ENCODE results near the gene TMA7. TPM values are rescaled to one million over a fixed set of nuclear protein-coding genes. Genes with fewer than 3 reads are reported as not detected.

The TMA7 gene
- total and polyA plus RNA-seq, 2 of the 13 experiments (the other 11 are each of a cell fraction or from before 2014, with no cell fraction given), result 100 to 486 TPM

- Histone ChIP-seq H3K4me2 (ENCODE audit: low read depth, low read length) (no peak overlapping the region), H3K27me3 (ENCODE audit: control insufficient read depth in 1 of 2, insufficient read depth in 2 of 2, low read length in 2 of 2) (no peaks in the 10 kb centered on the region), H3K79me2 (ENCODE audit: insufficient read depth, low read length) (no peaks in the 10 kb centered on the region), H4K20me1 (ENCODE audit: insufficient read depth, low read length) (peaks cover 16% of the 10 kb centered on the region; the same call in 1 of the 2 replicates), H3K9ac (ENCODE audit: insufficient read depth, low read depth, low read length) (no peak overlapping the region), H3K4me3 (replicated peaks in 1 of 3; ENCODE audit: insufficient read depth in 1 of 3, low read depth in 2 of 3, low read length in 3 of 3) (no peak overlapping the region), H3K27ac (ENCODE audit: extremely low read length, insufficient read depth, low read length) (no peak overlapping the region), H2AFZ (ENCODE audit: low read length) (no peak overlapping the region), H3K9me3 (ENCODE audit: low read length) (no peaks in the 10 kb centered on the region), H3K4me1 (ENCODE audit: insufficient read depth, low read length) (no peaks in the 10 kb centered on the region), H3K36me3 (replicated peaks in 1 of 2; ENCODE audit: control insufficient read depth in 1 of 2, insufficient read depth in 2 of 2, low read length in 2 of 2) (peaks cover 86 to 100% of the 10 kb centered on the region in 2 experiments)
- in situ Hi-C loops (cut with HindIII; ENCODE audit: extremely low pct_ligation_motif_present, low pct_unique_long_range_greater_than_20kb), result no loop called here
- CTCF ChIA-PET (ENCODE audit: low intra/inter-chr PET ratio, low total read pairs), result no interaction called here
- intact Hi-C loops (cut with micrococcal nuclease; ENCODE audit: unreplicated experiment), result no loop called here
- BruUV-seq (replicated peaks), result no TSS peak
- ATAC-seq, result no peak
- FAIRE-seq, result no peak
- TF ChIP-seq HMG20A (CRISPR knock-in tag; IDR thresholded peaks at IDR 0.05; ENCODE audit: borderline replicate concordance), result no peak
- TF ChIP-seq ZNF501 (CRISPR knock-in tag; IDR thresholded peaks at IDR 0.05), result no peak
- TF ChIP-seq POLR2A (IDR thresholded peaks at IDR 0.05; ENCODE audit: insufficient read depth in 1 of 2, low read depth in 2 of 2, low read length in 2 of 2), result 0 out of 4 replicates have a peak, but pooled peaks of 1 of the 2 experiments have one; percentile 22
- TF ChIP-seq RBM22 (optimal IDR thresholded peaks at IDR 0.05; ENCODE audit: low read length), result peak; percentile 79
- 0 out of 2 replicates have a peak, but pooled peaks have one; percentile 6 for TF ChIP-seq POLR2G (IDR thresholded peaks at IDR 0.05; ENCODE audit: low read depth, low read length)
- no peak for DNase-seq (ENCODE audit: low spot score)
- WGBS (ENCODE audit: low lambda C conversion rate), result 98% methylated on average over 8 of the region's 9 CpGs
- POLR2A ChIA-PET, result interaction anchor here (1.4 kb wide), 1 partner anchor 17 kb away, joined by 3 read pairs; no protein-coding TSS in a partner anchor
Observed at GRCh38 chr3:48411041-48411588, 28.9 kb upstream of the TMA7 start.

GRCh38 chr3:48411606-48412374 lies 28.3 kb upstream of the TMA7 start:
- no peak overlapping the region for H2AFZ ChIP-seq (ENCODE audit: low read length)
- no TSS peak for BruUV-seq (replicated peaks)
- no peaks in the 10 kb centered on the region for H3K9me3 ChIP-seq (ENCODE audit: low read length)
- no peak overlapping the region for H3K27ac ChIP-seq (ENCODE audit: extremely low read length, insufficient read depth, low read length)
- POLR2A ChIA-PET, result interaction anchor here (1.4 kb wide), 1 partner anchor 24 kb away, joined by 4 read pairs; no protein-coding TSS in a partner anchor
- ATAC-seq, result no peak
- in situ Hi-C loops (cut with HindIII; ENCODE audit: extremely low pct_ligation_motif_present, low pct_unique_long_range_greater_than_20kb), result no loop called here
- H3K27me3 ChIP-seq (ENCODE audit: control insufficient read depth in 1 of 2, insufficient read depth in 2 of 2, low read length in 2 of 2), result no peaks in the 10 kb centered on the region
- intact Hi-C loops (cut with micrococcal nuclease; ENCODE audit: unreplicated experiment), result no loop called here
- no peaks in the 10 kb centered on the region for H3K4me1 ChIP-seq (ENCODE audit: insufficient read depth, low read length)
- no peak for FAIRE-seq
- peaks cover 80 to 100% of the 10 kb centered on the region in 2 experiments for H3K36me3 ChIP-seq (replicated peaks in 1 of 2; ENCODE audit: control insufficient read depth in 1 of 2, insufficient read depth in 2 of 2, low read length in 2 of 2)
- CTCF ChIA-PET (ENCODE audit: low intra/inter-chr PET ratio, low total read pairs), result no interaction called here
- no peak for DNase-seq (ENCODE audit: low spot score)
- peaks cover 16% of the 10 kb centered on the region; the same call in 1 of the 2 replicates for H4K20me1 ChIP-seq (ENCODE audit: insufficient read depth, low read length)
- no peak overlapping the region for H3K9ac ChIP-seq (ENCODE audit: insufficient read depth, low read depth, low read length)
- no peak overlapping the region for H3K4me3 ChIP-seq (replicated peaks in 1 of 3; ENCODE audit: insufficient read depth in 1 of 3, low read depth in 2 of 3, low read length in 3 of 3)
- TF ChIP-seq ZNF878 (CRISPR knock-in tag; IDR thresholded peaks at IDR 0.05), result no peak
- no peak for TF ChIP-seq ZFP90 (CRISPR knock-in tag; IDR thresholded peaks at IDR 0.05; ENCODE audit: borderline replicate concordance)
- TF ChIP-seq CTCF (CRISPR knock-in tag; IDR thresholded peaks at IDR 0.05), result peak; percentile 17; the same call in 1 of the 2 replicates
- TF ChIP-seq POLR2A (IDR thresholded peaks at IDR 0.05; ENCODE audit: insufficient read depth in 1 of 2, low read depth in 2 of 2, low read length in 2 of 2), result 0 out of 4 replicates have a peak, but pooled peaks of 1 of the 2 experiments have one; percentile 4
- no peak for TF ChIP-seq NFRKB (IDR thresholded peaks at IDR 0.05)
- TF ChIP-seq RBFOX2 (IDR thresholded peaks at IDR 0.05; ENCODE audit: low read depth, low read length), result 0 out of 2 replicates have a peak, but pooled peaks have one; percentile 4
- WGBS (ENCODE audit: low lambda C conversion rate), result 98% methylated on average over 8 of the region's 11 CpGs
- H3K79me2 ChIP-seq (ENCODE audit: insufficient read depth, low read length), result no peaks in the 10 kb centered on the region
- H3K4me2 ChIP-seq (ENCODE audit: low read depth, low read length), result no peak overlapping the region
